ENCODE measurements around the gene NEMP1.

Gene NEMP1

DNA sequence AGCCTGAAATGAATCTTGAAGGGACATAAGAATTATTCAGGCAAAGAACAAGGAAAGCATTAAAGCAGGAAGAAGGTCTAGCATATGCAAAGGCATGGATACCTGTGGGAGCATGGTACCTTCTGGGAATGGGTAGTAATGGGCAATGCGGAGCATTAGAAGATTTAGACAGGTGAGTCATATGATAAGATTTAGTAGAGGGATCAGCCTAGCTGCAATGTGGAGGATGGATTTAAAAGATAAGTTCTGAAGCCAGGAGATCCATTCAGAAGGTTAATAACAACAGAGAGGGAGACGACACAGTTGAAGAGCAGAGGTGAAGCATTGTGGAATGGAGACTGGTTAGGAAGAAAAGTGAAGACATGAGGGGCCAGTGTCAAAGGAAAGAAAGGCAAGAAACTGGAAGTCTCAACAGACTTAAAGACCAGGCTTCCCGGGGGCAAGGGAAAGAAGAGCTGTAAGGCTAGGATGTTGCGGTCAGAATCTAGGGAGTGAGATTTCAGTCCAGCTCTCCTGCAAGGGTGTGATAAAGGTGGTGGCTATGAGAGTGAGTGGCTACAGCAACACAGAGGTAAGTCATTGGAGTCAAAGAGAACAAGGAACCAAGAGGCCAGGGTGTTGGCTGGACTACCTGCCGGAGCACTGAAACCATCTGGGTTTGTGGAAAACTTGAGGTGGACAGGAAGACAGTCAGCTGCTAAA is 38.1 kb upstream of the NEMP1 start:
- TF ChIP-seq GLIS3 (CRISPR knock-in tag; IDR thresholded peaks at IDR 0.05) (no peak), ISL1 (CRISPR knock-in tag; IDR thresholded peaks at IDR 0.05) (no peak), ZNF8 (CRISPR knock-in tag; IDR thresholded peaks at IDR 0.05) (no peak), ZNF70 (CRISPR knock-in tag; IDR thresholded peaks at IDR 0.05) (no peak), ZNF565 (CRISPR knock-in tag; conservative IDR thresholded peaks at IDR 0.05; ENCODE audit: low read depth) (no peak)
- TF ChIP-seq, protein P1, sequence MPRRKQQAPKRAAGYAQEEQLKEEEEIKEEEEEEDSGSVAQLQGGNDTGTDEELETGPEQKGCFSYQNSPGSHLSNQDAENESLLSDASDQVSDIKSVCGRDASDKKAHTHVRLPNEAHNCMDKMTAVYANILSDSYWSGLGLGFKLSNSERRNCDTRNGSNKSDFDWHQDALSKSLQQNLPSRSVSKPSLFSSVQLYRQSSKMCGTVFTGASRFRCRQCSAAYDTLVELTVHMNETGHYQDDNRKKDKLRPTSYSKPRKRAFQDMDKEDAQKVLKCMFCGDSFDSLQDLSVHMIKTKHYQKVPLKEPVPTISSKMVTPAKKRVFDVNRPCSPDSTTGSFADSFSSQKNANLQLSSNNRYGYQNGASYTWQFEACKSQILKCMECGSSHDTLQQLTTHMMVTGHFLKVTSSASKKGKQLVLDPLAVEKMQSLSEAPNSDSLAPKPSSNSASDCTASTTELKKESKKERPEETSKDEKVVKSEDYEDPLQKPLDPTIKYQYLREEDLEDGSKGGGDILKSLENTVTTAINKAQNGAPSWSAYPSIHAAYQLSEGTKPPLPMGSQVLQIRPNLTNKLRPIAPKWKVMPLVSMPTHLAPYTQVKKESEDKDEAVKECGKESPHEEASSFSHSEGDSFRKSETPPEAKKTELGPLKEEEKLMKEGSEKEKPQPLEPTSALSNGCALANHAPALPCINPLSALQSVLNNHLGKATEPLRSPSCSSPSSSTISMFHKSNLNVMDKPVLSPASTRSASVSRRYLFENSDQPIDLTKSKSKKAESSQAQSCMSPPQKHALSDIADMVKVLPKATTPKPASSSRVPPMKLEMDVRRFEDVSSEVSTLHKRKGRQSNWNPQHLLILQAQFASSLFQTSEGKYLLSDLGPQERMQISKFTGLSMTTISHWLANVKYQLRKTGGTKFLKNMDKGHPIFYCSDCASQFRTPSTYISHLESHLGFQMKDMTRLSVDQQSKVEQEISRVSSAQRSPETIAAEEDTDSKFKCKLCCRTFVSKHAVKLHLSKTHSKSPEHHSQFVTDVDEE (CRISPR knock-in tag; IDR thresholded peaks at IDR 0.05): no peak
- ATAC-seq: no peak

DNA sequence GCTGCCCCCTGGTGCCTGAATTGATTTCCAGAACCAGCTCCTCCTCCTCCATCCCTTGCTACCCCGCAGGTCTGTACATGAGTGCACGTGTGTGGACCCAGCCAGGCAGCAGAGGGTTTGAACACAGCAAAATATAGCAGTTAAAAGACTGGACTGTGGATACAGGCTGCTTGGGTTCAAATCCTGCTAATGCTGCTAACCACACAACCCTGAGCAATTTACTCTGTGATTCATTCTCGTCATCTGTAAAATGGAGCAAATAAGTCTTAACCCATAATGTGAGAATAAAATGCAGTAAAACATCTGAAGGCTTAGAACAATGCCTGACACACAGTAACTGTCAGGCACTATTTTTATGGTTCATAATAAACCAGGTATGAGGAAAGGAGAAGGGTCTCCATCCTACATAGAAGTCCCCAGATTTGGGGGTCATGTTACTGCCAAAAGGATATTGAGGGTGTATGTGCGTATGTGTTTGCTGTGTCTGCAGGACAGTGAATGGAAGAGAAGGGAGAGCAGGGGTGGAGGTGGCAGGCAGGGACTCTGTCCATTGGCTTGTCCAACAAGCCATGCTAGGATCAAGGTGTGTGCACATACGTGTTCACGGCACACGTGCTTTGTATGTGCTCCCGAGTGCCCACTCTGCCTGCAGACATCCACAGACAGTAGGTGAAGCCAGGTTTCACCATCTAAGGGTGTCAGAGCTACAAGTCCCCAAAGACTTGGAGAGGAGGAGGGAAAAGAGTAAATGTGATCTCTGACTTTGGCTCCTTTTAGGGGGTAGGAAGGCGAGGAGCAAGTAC is 34.1 kb upstream of the NEMP1 start:
- no peak for TF ChIP-seq BACH2 (CRISPR knock-in tag; IDR thresholded peaks at IDR 0.05; ENCODE audit: borderline replicate concordance)
- no peak for TF ChIP-seq RARB (CRISPR knock-in tag; IDR thresholded peaks at IDR 0.05)
- TF ChIP-seq, protein P2, sequence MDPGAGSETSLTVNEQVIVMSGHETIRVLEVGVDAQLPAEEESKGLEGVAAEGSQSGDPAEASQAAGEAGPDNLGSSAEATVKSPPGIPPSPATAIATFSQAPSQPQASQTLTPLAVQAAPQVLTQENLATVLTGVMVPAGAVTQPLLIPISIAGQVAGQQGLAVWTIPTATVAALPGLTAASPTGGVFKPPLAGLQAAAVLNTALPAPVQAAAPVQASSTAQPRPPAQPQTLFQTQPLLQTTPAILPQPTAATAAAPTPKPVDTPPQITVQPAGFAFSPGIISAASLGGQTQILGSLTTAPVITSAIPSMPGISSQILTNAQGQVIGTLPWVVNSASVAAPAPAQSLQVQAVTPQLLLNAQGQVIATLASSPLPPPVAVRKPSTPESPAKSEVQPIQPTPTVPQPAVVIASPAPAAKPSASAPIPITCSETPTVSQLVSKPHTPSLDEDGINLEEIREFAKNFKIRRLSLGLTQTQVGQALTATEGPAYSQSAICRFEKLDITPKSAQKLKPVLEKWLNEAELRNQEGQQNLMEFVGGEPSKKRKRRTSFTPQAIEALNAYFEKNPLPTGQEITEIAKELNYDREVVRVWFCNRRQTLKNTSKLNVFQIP (CRISPR knock-in tag; IDR thresholded peaks at IDR 0.05; ENCODE audit: borderline replicate concordance, low read depth): no peak
- no peak for TF ChIP-seq ZC3H10 (CRISPR knock-in tag; IDR thresholded peaks at IDR 0.05)
- TF ChIP-seq, protein P1 (CRISPR knock-in tag; IDR thresholded peaks at IDR 0.05): no peak
- TF ChIP-seq ZNF70 (CRISPR knock-in tag; IDR thresholded peaks at IDR 0.05): no peak
- no peak for TF ChIP-seq ZFP3 (CRISPR knock-in tag; IDR thresholded peaks at IDR 0.05)
- TF ChIP-seq CSDC2 (CRISPR knock-in tag; IDR thresholded peaks at IDR 0.05): no peak
- TF ChIP-seq ZNF8 (CRISPR knock-in tag; IDR thresholded peaks at IDR 0.05): no peak
- TF ChIP-seq, protein P3, sequence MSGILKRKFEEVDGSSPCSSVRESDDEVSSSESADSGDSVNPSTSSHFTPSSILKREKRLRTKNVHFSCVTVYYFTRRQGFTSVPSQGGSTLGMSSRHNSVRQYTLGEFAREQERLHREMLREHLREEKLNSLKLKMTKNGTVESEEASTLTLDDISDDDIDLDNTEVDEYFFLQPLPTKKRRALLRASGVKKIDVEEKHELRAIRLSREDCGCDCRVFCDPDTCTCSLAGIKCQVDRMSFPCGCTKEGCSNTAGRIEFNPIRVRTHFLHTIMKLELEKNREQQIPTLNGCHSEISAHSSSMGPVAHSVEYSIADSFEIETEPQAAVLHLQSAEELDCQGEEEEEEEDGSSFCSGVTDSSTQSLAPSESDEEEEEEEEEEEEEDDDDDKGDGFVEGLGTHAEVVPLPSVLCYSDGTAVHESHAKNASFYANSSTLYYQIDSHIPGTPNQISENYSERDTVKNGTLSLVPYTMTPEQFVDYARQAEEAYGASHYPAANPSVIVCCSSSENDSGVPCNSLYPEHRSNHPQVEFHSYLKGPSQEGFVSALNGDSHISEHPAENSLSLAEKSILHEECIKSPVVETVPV (CRISPR knock-in tag; IDR thresholded peaks at IDR 0.05): no peak
- ATAC-seq: peak; percentile 95

DNA sequence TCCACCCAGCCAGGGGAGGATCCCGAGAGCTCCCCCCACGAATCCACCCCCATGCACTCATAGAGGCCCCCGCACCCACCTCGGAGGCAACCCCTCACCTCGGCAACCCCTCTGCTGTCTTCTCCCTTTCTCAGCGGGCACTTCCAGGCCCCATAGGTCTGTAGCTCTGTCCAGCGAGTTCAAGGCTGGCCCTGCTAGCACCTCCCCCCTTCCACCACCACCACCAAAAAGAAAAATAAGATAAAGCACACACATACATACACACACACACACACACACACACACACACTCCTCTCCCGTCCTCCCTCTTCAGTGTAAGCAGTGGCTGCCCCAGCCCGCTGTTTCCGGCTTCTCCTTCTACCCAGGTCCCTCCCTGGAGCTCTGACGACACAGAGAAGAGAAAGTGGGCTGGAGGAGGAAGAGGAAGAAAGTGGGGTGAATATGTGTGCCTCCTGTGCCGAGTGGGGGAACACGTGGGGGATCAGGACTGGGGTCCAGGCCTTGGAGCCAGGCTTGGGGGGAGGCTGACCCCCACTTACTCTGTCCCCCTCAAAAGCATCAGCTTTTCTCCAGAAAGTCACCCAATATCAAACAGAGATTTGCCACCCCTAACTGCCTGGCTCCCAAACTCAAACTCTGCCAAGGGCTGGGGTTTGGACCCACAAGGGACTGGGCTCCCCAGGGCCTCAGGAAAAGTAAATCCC is 32.6 kb upstream of the NEMP1 start, which contains the start of gene STAT6:
TSS of gene STAT6 (minus strand) at position 332 of the 704 bp plus-strand sequence. CDS start 3,084 bp downstream, outside the sequence.
- ATAC-seq: no peak
- TF ChIP-seq PPARA (CRISPR knock-in tag; IDR thresholded peaks at IDR 0.05; ENCODE audit: borderline replicate concordance) (no peak), ZC3H10 (CRISPR knock-in tag; IDR thresholded peaks at IDR 0.05) (no peak), ZNF70 (CRISPR knock-in tag; IDR thresholded peaks at IDR 0.05) (no peak), ARNTL (CRISPR knock-in tag; IDR thresholded peaks at IDR 0.05; ENCODE audit: borderline replicate concordance, low read depth) (no peak), RARB (CRISPR knock-in tag; IDR thresholded peaks at IDR 0.05) (no peak), ZNF565 (CRISPR knock-in tag; conservative IDR thresholded peaks at IDR 0.05; ENCODE audit: low read depth) (no peak), ZNF8 (CRISPR knock-in tag; IDR thresholded peaks at IDR 0.05) (no peak), SNAI2 (CRISPR knock-in tag; IDR thresholded peaks at IDR 0.05) (no peak), ZFP30 (CRISPR knock-in tag; IDR thresholded peaks at IDR 0.05) (no peak), GLIS3 (CRISPR knock-in tag; IDR thresholded peaks at IDR 0.05) (no peak), TCF4 (CRISPR knock-in tag; IDR thresholded peaks at IDR 0.05; ENCODE audit: borderline replicate concordance) (no peak), CSDC2 (CRISPR knock-in tag; IDR thresholded peaks at IDR 0.05) (no peak)
- TF ChIP-seq, protein P3 (CRISPR knock-in tag; IDR thresholded peaks at IDR 0.05): no peak
- TF ChIP-seq, protein P1 (CRISPR knock-in tag; IDR thresholded peaks at IDR 0.05): no peak
- TF ChIP-seq, protein P4, sequence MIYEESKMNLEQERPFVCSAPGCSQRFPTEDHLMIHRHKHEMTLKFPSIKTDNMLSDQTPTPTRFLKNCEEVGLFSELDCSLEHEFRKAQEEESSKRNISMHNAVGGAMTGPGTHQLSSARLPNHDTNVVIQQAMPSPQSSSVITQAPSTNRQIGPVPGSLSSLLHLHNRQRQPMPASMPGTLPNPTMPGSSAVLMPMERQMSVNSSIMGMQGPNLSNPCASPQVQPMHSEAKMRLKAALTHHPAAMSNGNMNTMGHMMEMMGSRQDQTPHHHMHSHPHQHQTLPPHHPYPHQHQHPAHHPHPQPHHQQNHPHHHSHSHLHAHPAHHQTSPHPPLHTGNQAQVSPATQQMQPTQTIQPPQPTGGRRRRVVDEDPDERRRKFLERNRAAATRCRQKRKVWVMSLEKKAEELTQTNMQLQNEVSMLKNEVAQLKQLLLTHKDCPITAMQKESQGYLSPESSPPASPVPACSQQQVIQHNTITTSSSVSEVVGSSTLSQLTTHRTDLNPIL (CRISPR knock-in tag; IDR thresholded peaks at IDR 0.05; ENCODE audit: low read depth): no peak

Data from SK-N-SH treated with all-trans-retinoic acid at 6 μM for 48 hours (cell line).